GM18511 (cell line): ENCODE results near the gene SHISA6.

Experiments used
- ATAC-seq: cut with Tn5 transposase; IDR thresholded peaks from one replicate; pipeline ENCODE4 v1.9.1; 2021; ENCODE audit warnings: mild to moderate bottlenecking, moderate library complexity; ENCODE audit not compliant: unreplicated experiment

The SHISA6 gene

GRCh38 chr17:11511696-11512095, 270.7 kb downstream of the SHISA6 start:
- no peak for ATAC-seq

GRCh38 chr17:11514565-11514964, 273.6 kb downstream of the SHISA6 start:
- ATAC-seq = no peak

- ATAC-seq = no peak
Observed at GRCh38 chr17:11514981-11515680, 274.1 kb downstream of the SHISA6 start.

GRCh38 chr17:11515901-11516300, 274.9 kb downstream of the SHISA6 start:
- no peak for ATAC-seq

GRCh38 chr17:11535231-11535630, 294.2 kb downstream of the SHISA6 start:
- no peak for ATAC-seq

GRCh38 chr17:11538366-11538765, 297.4 kb downstream of the SHISA6 start:
- ATAC-seq = no peak

- ATAC-seq = no peak
Observed at GRCh38 chr17:11539637-11540036, 298.6 kb downstream of the SHISA6 start.

- ATAC-seq = no peak
Observed at GRCh38 chr17:11545002-11545401, 304.0 kb downstream of the SHISA6 start.

GRCh38 chr17:11545696-11546095, 304.7 kb downstream of the SHISA6 start:
- no peak for ATAC-seq

- ATAC-seq = no peak
Observed at GRCh38 chr17:11547853-11548252, 306.8 kb downstream of the SHISA6 start.

- ATAC-seq = no peak
Observed at GRCh38 chr17:11548398-11548797, 307.4 kb downstream of the SHISA6 start.

GRCh38 chr17:11550431-11550830, 309.4 kb downstream of the SHISA6 start:
- ATAC-seq = no peak

- no peak for ATAC-seq
Observed at GRCh38 chr17:11551442-11551841, 310.4 kb downstream of the SHISA6 start.

GRCh38 chr17:11553135-11553534, 312.1 kb downstream of the SHISA6 start:
- ATAC-seq = no peak

GRCh38 chr17:11554042-11554441, 313.0 kb downstream of the SHISA6 start:
- no peak for ATAC-seq

GRCh38 chr17:11554542-11554941, 313.5 kb downstream of the SHISA6 start:
- ATAC-seq = no peak

GRCh38 chr17:11555530-11555929, 314.5 kb downstream of the SHISA6 start:
- no peak for ATAC-seq

- ATAC-seq = no peak
Observed at GRCh38 chr17:11557727-11558452, 316.9 kb downstream of the SHISA6 start.

- ATAC-seq = no peak
Observed at GRCh38 chr17:11558681-11559234, 317.7 kb downstream of the SHISA6 start.

- ATAC-seq = no peak
Observed at GRCh38 chr17:11559601-11560000, 318.6 kb downstream of the SHISA6 start.

GRCh38 chr17:11561281-11561680, 320.3 kb downstream of the SHISA6 start:
- no peak for ATAC-seq

GRCh38 chr17:11561702-11562101, 320.7 kb downstream of the SHISA6 start:
- ATAC-seq = no peak
